Measurements from ENCODE around the gene IPO11.
"Not testable (repeated sequence)": the region's sequence is repeated elsewhere in the genome, so short reads cannot be mapped to it uniquely, and the experiment has no call there.

IPO11 gene

DNA sequence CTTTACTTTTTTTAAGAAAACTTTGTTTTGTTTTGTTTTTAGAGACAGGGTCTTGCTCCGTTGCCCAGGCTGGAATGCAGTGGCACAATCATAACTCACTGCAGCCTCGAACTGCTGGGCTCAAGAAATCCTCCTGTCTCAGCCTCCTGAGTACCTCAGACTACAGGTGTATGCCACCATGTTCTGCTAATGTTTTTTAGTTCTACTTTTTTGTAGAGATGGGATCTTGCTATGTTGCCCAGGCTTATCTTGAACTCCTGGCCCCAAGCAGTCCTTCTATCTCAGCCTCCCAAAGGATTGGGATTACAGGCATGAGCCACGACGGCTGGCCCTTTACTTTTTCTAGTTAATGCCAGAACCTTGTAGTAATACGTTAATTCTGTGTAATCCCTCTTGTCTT is 36.0 kb downstream of the IPO11 start:
- no peak for DNase-seq (ENCODE audit: low read depth in 2 of 2)

DNA sequence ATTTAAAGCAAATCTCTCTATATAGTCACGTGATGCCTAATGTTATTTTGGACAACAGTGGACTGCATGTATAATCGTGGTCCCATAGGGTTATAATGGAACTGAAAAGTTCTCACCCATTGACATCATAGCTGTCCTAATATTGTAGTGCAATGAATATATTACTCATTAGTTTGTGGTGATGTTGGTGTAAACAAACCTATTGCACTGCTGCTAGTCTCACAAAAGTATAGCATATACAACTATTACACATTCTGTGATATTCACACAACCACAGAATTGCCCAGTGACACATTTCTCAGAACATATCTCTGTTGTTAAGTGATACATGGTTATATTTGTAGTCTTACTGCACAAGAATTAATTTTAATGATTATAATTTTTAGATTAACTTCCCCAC is 37.7 kb downstream of the IPO11 start:
- no peak for DNase-seq (ENCODE audit: low read depth in 2 of 2)

DNA sequence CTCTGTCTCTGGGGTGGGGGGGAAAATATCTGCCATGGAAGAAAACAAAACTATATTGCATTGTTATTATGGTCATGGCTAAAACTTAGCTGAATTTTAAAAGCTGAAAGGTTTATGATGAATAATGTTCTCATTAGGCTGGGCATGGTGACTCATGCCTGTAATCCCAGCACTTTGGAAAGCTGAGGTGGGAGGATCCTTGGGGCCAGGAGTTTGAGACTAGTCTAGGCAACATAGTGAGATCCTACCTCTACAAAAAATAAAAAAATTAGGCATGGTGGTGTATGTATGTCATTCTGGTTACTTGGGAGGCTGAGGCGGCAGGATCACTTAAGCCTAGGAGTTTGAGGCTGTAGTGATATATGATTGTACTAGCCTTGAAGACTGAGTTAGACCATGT is 44.5 kb downstream of the IPO11 start:
- no peak for DNase-seq (ENCODE audit: low read depth in 2 of 2)

DNA sequence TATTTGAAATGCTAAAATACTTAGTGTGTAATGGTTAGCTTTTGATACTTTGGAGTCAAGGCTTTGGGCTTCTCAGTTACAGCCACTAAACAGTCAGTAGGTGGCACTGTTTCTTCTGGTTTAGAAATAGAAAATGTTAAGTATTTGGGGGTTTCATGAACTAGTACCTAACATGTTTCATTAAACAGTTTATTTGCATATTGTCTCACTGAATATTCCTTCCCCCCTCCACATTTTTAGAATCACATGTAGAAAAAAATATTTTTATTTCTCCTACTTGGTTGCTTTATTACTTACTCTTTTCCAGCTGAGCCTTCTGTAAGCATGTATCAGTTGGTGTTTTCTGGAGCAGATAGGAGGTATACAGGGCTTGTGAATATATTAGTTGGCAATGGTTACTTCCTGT is 48.0 kb downstream of the IPO11 start:
- no peak for DNase-seq (ENCODE audit: low read depth in 2 of 2)

DNA sequence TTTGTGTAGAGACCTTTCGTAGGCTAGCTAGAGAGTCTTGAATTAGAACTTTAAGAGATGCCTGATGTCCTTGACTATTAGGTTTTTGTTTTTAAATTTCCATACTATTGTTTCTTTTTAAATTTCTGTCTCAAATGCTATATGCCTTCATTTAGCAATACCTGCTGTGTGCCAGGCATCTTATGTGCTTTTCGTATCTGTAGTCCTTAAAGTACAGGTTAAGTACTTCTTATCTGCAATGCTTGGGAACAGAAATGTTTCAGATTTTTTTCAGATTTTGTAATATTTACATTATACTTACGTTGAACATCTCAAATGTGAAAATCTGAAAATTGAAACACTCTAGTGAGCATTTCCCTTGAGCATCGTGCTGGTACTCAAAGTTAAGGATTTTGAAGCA is 49.0 kb downstream of the IPO11 start:
- DNase-seq (ENCODE audit: low read depth in 2 of 2): no peak

DNA sequence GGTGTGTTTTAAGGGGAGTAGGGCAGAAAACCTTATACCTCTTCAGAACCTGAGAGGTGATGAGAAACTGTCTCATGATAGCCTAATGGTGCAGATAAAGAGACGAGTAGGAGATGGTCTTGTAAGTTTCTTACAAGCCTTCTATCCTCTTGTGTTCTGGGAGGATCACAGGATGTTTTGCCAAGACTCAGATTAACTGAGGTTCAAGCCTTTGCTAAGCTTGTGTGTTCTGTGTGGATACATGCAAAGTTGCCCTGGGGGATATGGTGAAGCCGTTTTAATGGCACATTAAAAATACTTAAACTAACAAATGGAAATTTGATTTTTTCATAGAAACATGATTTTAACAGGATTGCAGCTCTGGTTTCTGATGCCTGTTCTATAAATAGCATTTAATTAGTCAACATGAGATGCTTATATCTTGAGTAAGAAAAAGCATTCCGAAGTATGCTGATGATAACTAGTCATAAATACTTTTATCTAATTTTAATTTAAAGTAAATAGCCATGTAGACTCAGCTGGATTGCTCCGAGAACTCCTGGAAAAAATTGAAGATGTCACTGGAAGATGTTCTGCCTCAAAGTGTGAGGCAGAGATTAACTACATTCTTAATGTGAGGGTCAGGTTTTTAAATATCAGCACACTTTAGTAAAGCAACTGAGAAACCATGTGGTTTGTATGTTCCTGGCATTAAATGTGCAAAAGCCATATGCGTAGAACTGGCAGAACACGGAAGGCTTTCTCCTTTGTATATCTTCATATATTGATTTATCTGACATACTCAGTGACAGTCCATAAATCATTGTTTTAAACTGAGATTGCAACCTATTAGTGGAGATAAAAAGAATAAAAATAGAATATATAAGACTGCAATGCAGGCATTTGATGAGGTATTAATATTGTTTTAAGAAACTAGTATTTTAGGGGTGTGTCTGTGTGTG is 53.7 kb downstream of the IPO11 start:
- no peak for DNase-seq (ENCODE audit: low read depth in 2 of 2)

DNA sequence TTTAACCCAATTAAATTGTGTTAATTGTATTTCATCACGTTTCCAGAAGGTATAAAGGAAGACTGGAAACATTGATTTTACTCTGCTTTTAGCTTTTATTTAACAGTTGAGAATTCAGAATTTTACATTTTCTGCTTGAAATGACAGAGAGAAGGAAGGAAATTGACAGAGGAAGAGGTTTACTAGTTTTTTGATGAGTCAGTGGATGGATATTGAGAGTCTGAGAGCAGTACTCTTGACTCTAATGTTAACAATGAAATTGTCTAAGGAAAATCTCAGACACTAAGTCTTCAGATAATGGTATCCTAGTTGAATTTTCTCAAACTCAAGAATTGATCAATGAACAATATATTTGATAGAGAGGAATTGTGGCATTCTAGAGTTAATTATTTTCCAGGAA is 60.6 kb downstream of the IPO11 start:
- DNase-seq (ENCODE audit: low read depth in 2 of 2): no peak

DNA sequence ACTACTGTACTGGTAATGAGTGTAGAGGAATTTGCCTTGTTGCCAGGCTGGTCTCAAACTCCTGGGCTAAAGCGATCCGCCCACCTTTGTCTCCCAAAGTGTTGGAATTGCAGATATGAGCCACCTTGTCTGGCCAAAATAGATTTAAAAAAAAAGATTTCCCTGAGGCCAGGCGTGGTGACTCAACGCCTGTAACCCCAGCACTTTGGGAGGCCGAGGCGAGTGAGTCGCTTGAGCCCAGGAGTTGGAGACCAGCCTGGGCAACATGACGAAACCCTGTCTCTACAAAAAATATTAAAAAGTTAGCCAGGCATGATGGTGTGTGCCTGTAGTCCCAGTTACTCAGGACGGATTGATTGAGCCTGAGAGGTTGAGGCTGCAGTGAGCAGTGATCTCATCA is 62.5 kb downstream of the IPO11 start:
- no peak for DNase-seq (ENCODE audit: low read depth in 2 of 2)

DNA sequence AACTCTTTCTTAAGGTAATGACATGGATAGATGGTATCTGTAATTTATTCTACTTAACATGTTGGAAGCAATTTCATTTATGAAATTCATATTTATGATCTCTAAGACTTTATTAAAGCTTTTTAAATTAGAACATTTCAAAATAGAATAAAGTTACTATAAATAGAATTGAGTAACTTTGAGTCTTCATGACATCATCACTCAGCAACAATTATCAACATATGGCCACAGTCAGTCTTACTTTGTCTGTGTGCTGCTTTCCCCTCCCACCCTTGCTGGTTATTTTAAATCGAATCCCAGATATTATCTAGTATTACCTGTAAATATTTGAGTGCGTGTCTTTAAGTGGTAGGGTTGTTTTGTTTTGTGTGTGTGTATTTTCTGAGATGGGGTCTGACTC is 65.2 kb downstream of the IPO11 start:
- DNase-seq (ENCODE audit: low read depth in 2 of 2): no peak

DNA sequence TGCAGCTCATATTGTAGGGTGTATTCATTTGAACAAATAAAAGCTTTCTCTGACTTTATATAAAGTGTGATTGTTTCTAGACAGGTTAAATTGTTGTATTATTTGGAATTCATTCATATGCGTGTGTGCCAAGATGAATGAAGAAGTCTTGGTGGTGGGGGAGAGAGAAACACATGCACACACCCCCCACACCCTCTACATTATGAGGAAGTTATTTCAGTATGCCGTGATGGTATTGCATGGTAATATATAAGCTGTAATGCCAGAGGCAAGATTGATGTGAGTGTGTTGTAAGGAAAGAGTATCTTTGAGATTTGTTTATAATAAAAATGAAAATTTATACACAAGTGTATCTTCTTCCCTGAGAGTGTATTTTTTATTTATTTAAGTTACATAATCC is 71.0 kb downstream of the IPO11 start:
- DNase-seq (ENCODE audit: low read depth in 2 of 2): no peak

DNA sequence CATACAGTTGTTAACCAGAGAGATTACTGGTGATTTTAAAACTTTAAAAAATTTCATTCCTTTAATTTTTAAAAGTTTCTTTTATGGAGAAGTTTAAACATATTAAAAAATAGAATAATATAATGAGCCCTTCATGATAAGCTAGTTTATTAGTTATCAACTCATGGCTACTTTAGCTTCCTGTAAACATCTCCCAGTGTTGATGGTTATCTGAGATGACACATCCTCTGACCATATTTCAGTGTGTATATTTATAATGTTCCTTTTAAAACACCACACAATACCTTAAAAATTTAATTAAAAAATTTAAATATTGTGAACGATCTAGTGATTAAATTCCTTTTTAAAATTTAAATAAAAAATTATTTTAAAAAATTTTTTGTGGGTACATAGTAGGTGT is 74.1 kb downstream of the IPO11 start:
- no peak for DNase-seq (ENCODE audit: low read depth in 2 of 2)

DNA sequence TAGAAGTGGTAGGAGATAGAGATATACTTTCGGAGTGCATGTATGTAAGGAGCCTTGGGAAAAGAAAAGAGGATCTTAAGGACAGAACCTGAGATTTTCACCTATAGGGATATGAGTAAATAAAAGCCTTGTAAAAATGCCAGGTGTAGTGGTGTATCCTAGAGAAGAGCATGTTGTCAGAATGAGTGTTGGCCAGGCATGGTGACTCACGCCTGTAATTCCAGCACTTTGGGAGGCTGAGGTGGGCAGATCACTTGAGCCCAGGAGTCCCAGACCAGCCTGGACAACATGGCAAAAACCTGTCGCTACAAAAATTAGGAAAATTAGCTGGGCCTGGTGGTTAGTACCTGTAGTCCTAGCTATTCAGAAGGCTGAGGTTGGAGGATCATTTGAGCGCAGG is 76.0 kb downstream of the IPO11 start:
- no peak for DNase-seq (ENCODE audit: low read depth in 2 of 2)

DNA sequence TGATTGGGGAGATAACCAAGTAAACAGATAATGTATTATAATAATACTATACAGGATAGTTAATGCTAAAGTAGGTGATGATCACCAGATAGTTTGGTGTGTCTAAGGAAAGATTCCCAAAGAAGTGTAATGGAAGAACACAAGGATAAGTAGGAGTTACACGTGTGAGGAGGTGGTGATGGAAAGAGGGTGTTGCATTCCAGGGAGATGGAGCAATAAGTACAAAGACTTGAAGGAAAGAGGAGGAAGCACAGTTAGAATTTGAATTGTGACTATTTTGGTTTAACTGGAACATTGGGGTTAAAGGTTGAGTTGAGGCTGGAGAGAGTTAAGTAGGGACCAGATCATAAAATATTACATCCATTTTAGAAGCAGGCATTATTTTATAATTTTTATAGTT is 76.9 kb downstream of the IPO11 start:
- DNase-seq (ENCODE audit: low read depth in 2 of 2): no peak

DNA sequence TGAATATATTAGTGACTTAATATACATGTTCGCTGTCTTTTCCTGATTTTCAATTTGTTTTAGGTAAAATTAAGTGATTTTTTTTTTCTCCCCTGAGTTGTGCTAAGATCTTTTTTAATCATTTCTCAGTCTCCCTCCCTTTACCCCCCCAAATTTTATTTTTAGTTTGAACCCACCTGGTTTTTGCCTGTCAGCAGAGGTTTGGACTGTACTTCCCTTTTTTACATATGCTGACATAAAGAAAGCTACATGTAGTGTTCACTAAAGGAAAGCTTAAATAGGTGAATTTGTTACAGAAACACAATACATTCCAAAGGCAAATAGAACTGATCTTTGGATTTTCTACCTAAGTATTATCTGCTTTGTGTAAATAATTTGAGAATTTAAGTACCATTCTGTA is 82.2 kb downstream of the IPO11 start:
- no peak for DNase-seq (ENCODE audit: low read depth in 2 of 2)

DNA sequence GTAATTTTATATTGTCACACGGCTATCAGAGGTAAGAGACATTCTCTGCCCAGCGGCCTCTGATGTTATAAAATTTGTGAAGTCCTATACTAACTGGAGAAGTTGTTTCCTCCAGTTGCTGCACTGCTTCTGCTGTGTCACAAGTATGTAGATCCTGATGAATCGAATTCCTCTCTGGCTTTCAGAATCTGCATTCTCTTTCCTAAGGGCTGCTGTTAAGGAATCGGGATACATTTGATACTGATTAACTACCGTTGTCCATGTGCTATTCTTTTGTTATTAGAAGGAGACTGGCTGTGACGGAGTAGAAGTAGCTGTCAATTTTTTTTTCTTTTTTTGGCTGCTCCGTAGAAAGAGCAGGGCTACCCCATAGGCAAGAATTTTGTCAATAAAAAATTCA is 84.3 kb downstream of the IPO11 start:
- no peak for DNase-seq (ENCODE audit: low read depth in 2 of 2)

DNA sequence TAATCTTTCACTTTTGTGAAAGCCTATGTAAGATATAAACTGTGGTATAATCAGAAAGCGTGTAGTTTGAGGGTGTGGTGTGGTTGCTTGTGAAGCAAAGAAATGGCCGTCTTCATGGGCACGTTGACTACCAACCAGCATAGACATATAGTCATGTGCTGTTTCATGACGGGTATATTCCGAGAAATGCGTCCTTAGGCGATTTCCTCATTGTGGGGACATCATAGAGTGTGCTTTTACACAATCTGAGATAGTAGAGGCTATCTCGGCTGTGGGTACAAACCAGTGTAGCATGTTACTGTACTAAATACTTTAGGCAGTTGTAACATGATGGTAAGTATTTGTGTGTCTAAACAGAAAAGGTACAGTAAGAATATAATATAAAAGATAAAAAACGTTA is 86.4 kb downstream of the IPO11 start:
- DNase-seq (ENCODE audit: low read depth in 2 of 2): no peak

DNA sequence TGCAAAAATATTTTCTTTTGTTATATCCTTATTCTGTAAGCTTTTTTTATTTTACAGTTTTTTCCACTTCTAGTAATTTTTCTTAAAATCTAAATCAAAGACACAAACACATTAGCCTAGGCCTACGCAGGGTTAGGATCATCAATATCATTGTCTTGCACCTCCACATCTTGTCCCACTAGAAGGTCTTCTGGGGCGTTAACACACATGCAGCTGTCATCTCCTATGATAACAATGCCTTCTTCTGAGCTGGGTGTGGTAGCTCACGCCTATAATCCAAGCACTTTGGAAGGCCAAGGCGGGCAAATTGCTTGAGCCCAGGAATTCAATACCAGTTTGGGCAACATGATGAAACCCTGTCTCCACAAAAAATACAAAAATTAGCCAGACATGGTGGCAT is 87.2 kb downstream of the IPO11 start:
- no peak for DNase-seq (ENCODE audit: low read depth in 2 of 2)

DNA sequence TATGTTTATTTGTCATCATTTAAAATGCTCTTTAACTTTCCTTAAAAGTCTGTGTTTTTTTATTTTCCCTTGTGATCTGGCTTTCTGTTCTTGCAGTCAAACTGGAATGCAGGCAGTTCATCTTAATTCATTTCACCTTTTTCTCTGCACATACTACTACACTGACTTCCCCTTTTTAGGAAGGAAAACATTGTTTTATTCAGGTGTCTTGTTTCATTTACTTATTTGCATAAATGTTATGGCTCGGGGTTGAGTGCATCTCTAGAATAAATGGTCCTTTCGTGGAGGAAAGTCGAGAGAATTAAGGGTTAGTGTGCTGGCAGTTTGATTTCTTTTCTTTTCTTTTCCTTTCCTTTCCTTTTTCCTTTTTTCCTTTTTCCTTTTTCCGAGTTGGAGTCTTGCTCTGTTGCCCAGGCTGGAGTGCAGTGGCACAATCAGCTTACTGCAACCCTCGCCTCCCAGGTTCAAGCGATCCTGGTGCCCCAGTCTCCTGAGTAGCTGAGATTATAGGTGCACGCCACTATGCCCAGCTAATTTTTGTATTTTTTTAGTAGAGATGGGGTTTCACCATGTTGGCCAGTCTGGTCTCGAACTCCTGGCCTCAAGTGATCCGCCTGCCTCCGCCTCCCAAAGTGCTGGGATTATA is 90.0 kb downstream of the IPO11 start:
- DNase-seq (ENCODE audit: low read depth in 2 of 2): no peak

DNA sequence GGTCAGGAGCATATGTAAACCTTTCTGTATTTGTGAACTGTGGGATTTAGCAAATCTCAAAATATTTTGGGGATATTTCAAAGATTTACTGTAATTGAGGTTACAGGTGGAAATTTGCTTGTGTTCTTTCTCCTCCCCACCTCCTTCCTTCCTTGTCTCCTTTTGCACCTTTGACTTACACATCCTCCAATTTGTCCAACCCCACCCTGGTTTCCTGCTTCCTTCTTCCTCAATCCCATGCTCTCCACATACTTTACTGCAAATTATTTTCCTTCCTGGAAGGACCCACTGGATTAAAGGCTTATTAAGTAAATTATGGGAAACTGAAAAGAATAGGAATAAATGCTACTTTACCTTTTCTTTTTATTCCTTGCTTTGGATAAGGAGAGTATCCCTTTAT is 91.6 kb downstream of the IPO11 start:
- no peak for DNase-seq (ENCODE audit: low read depth in 2 of 2)

DNA sequence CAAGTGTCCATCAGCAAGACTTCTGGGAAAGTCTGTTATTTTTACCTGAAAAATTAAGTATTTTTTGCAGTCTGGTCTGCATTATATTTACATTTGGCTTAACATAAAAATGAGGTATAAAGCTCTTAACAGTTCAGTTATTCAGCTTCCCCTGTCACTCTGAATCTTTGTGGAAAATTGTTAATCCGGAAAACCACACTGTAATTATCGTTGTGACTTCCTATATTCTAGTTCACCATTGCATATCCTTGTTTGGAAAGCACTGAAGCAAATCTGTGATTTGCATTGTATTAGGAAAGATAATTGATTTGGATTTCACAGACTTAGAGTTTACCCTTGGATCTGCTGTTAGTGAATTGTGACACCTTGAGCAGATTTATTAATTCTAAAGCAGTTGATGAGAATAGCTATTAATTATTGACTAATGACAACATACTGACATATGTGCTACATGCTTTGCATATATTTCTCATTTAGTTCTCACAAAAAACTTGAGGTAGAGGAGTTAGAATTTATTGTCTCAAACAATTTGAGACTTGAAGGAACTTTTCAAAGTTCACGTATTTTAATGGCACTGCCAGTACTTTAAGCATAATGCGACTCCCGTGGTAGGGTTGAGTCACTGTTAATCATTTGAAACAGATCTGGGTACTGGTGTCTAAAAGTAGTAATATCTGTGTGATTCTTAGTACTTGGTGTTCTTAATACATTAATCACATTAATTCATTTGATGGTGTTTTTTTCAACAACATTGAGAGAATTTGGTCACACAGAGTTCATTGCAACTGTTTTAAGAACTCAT is 94.3 kb downstream of the IPO11 start:
- DNase-seq (ENCODE audit: low read depth in 2 of 2): no peak

DNA sequence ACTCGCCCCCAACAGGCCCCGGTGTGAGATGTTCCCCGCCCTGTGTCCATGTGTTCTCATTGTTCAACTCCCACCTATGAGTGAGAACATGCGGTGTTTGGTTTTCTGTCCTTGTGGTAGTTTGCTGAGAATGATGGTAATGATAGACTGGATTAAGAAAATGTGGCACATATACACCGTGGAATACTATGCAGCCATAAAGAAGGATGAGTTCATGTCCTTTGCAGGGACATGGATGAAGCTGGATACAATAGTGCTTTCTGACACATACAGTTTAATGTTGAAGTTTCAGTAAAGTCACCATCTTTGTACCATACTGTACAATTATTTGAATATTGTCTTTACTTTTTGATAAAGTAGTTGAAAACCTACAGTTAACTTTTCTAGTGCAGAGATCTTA is 96.2 kb downstream of the IPO11 start:
- DNase-seq (ENCODE audit: low read depth in 2 of 2): not testable (repeated sequence)

DNA sequence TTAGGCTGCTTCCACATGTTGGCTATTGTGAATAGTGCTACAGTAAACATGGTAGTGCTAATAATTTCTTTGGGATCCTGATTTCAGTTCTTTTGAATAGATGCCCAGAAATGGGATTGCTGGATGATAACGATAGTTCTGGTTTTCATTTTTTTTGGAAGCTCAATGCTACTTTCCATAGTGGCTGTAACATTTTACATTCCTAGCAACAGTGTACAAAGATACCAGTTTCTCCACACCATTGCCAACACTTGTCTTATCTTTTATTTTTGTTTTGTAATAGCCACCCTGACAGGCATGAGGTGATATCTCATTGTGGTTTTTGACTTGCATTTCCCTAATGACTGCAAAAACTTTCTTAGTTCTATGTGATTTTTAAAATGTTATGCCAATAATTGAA is 97.2 kb downstream of the IPO11 start:
- no peak for DNase-seq (ENCODE audit: low read depth in 2 of 2)

DNA sequence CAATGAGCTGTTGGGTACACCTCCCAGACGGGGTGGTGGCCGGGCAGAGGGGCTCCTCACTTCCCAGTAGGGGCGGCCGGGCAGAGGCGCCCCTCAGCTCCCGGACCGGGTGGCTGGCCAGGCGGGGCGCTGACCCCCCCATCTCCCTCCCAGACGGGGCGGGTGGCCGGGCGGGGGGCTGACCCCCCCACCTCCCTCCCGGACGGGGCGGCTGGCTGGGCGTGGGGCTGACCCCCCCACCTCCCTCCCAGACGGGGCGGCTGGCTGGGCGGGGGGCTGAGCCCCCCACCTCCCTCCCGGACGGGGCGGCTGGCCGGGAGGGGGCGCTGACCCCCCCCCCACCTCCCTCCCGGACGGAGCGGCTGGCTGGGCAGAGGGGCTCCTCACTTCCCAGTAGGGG is 100.5 kb downstream of the IPO11 start:
- DNase-seq (ENCODE audit: low read depth in 2 of 2): not testable (repeated sequence)
